ENCODE measurements around the gene OBSL1. TPM values are rescaled to one million over a fixed set of nuclear protein-coding genes. Genes with fewer than 3 reads are reported as not detected.

Gene OBSL1
- total and polyA plus RNA-seq, 2 donors from 2014 or later: 89.5 to 123 TPM

GRCh38 chr2:219614076-219614860 lies 42.9 kb upstream of the OBSL1 start:
- TF ChIP-seq CTCF (IDR thresholded peaks at IDR 0.05; ENCODE audit: borderline replicate concordance, extremely low read depth, insufficient read depth): no peak
- DNase-seq (peak in 1 of 5 donors; percentile 58), FAIRE-seq (no peak)
- intact Hi-C loops (cut with DNase I): no loop called here
- H3K27ac ChIP-seq (ENCODE audit: low read depth in 2 of 2, low read length in 2 of 2): no peak overlapping the region
- no peaks in the 10 kb centered on the region for H3K27me3 ChIP-seq (ENCODE audit: control insufficient read depth, insufficient read depth, low read length)
- no peak overlapping the region for H3K4me3 ChIP-seq (ENCODE audit: low read length in 3 of 3)
- no peaks in the 10 kb centered on the region for H3K4me1 ChIP-seq (ENCODE audit: control insufficient read depth in 2 of 3, insufficient read depth in 2 of 3, low read depth in 1 of 3, low read length in 3 of 3)
- H3K9ac ChIP-seq (ENCODE audit: low read length in 3 of 3): no peak overlapping the region
- H3K9me3 ChIP-seq (ENCODE audit: control insufficient read depth in 2 of 3, insufficient read depth in 1 of 3, low read length in 3 of 3): no peaks in the 10 kb centered on the region
- H3K36me3 ChIP-seq (ENCODE audit: control insufficient read depth in 2 of 3, insufficient read depth in 3 of 3, low read length in 3 of 3): peaks cover 0 to 31% (median 11%) of the 10 kb centered on the region in 3 donors

GRCh38 chr2:219613461-219614070 lies 42.2 kb upstream of the OBSL1 start:
- Histone ChIP-seq H3K4me3 (ENCODE audit: low read length in 3 of 3) (no peak overlapping the region), H3K9ac (ENCODE audit: low read length in 3 of 3) (no peak overlapping the region), H3K36me3 (ENCODE audit: control insufficient read depth in 2 of 3, insufficient read depth in 3 of 3, low read length in 3 of 3) (peaks cover 0 to 31% (median 11%) of the 10 kb centered on the region in 3 donors), H3K27me3 (ENCODE audit: control insufficient read depth, insufficient read depth, low read length) (no peaks in the 10 kb centered on the region), H3K4me1 (ENCODE audit: control insufficient read depth in 2 of 3, insufficient read depth in 2 of 3, low read depth in 1 of 3, low read length in 3 of 3) (no peaks in the 10 kb centered on the region), H3K27ac (ENCODE audit: low read depth in 2 of 2, low read length in 2 of 2) (no peak overlapping the region), H3K9me3 (ENCODE audit: control insufficient read depth in 2 of 3, insufficient read depth in 1 of 3, low read length in 3 of 3) (no peaks in the 10 kb centered on the region)
- intact Hi-C loops (cut with DNase I): no loop called here
- no peak for FAIRE-seq
- DNase-seq: peak in 1 of 5 donors; percentile 51
- no peak for TF ChIP-seq CTCF (IDR thresholded peaks at IDR 0.05; ENCODE audit: borderline replicate concordance, extremely low read depth, insufficient read depth)

GRCh38 chr2:219612577-219613286 lies 41.4 kb upstream of the OBSL1 start:
- Histone ChIP-seq H3K4me3 (ENCODE audit: low read length in 3 of 3) (no peak overlapping the region), H3K27ac (ENCODE audit: low read depth in 2 of 2, low read length in 2 of 2) (no peak overlapping the region), H3K9ac (ENCODE audit: low read length in 3 of 3) (no peak overlapping the region), H3K4me1 (ENCODE audit: control insufficient read depth in 2 of 3, insufficient read depth in 2 of 3, low read depth in 1 of 3, low read length in 3 of 3) (no peaks in the 10 kb centered on the region), H3K36me3 (ENCODE audit: control insufficient read depth in 2 of 3, insufficient read depth in 3 of 3, low read length in 3 of 3) (peaks cover 0 to 31% (median 11%) of the 10 kb centered on the region in 3 donors), H3K9me3 (ENCODE audit: control insufficient read depth in 2 of 3, insufficient read depth in 1 of 3, low read length in 3 of 3) (no peaks in the 10 kb centered on the region), H3K27me3 (ENCODE audit: control insufficient read depth, insufficient read depth, low read length) (no peaks in the 10 kb centered on the region)
- no peak for TF ChIP-seq CTCF (IDR thresholded peaks at IDR 0.05; ENCODE audit: borderline replicate concordance, extremely low read depth, insufficient read depth)
- peak in 2 of 5 donors; percentile 36 to 54 for DNase-seq
- FAIRE-seq: no peak
- intact Hi-C loops (cut with DNase I): no loop called here

All from kidney (tissue), 14 donors.